Ammon's horn (tissue), 1 donor: ENCODE results near the gene TMEM218.
A peak's percentile ranks its signal among the peaks of the same experiment; 100 is the strongest.
"Not testable (repeated sequence)": the region's sequence is repeated elsewhere in the genome, so short reads cannot be mapped to it uniquely, and the experiment has no call there.

Experiments
- DNase-seq: peaks from one replicate; pipeline ENCODE4 v3.0.0-alpha.2; 2016; ENCODE audit warnings: low spot score

Gene TMEM218

GRCh38 chr11:125075242-125075625 is 36.2 kb downstream of the TMEM218 start:
- DNase-seq, result no peak

DNA sequence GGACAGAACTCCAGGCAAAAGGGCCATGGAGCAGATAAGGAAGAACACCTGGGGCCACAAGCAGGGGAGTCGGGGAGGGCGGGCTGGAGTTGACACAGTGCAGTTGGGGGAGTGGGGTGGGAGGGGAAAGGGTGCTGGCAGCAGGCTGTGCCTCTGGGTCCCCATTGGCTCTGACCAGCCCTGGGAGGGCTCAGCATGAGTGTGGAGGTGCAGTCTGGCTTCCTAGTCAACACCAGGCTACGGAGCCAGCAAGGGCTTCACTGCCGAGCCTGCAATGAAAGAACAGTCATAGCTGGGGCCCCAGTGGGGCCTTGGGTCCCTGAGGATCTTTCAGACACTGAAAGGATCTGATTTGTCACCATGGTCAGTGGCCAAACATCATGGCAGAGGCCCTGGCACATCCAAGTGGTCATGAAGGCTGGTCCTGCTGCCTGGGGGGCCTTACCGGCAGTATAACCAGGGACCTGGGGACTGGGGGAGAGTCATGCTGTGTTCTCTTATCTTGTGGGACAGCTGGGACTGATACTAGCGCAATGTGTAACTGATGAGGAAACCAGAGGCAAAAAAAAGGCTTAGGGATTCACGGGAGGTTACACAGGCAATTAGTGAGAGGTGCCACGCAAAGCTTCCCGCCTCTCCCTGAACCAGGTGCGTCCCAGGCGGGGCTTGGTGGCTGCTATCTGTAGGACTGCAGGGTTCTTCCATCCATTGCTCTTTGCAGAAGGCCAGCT is 36.8 kb downstream of the TMEM218 start:
- no peak for DNase-seq

DNA sequence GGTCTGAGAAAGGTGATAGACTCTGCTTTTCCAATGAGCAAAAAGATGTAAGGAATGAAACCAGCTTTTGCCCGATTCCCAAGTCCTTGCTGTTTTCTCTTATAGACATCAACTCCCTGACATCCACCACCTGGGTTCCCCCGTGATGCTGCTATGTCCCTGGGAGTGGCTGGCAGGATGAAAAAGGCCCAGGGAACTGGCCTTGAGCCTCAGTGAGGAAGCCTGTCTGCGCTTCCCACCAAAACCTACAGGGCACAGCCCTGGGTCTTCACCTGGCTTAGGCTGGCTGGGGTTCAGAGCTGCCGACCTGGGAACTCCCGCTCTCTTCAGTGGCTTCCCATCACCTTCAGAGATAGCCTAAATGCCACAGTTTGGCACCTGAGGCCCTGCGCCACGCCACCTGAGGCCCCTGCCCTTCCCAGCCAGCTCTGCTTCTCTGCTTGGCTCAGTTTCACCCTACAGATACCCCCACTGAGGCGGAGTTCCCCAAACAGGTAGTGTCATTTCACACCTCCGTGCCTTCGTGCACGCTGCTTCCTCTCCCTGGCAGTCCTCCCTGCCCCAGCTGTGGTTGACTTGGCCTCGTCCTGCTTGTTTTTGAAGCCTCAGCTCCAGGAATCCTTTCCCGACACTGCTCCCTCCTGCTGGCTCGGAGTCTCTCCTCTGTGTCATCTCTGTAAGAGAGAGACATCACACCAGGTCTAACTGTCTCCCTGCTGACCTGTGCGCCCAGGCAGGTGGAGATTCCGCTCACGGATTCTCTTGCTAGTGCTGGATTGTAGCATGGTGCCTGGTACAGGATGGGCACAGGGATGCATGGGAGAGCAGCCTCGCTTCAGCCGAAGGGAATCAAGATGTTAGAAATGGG is 37.6 kb downstream of the TMEM218 start:
- DNase-seq, result no peak

DNA sequence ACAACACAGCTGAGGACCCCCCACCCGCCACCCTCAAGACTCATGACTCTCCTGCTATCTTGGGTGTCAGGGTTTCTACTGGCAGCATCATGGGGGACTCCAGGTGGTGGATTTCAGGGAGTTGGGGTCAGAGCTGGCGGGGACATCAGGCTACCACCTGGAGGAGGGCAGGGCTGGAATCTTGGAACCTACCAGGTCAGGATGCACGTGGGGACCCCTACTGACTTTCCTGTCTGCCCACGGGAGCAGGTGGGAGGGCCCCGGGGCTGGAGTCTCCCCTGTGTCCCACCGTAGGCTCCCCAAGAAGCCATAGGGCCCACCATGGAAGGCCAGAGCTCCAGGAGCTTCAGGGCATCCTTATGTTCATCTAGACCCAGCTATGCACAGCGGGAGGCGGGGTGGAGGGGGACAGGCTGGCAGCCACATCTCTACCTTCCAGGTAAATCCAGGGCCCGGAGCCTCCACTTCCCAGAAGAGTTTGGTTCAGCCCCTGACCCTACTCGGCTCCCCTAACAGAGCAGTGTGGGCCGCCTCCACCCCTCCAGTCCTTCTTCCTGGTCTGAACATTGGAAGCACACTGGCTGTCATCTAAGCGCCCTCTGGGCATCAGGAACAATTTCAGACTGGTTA is 38.4 kb downstream of the TMEM218 start:
- no peak for DNase-seq

DNA sequence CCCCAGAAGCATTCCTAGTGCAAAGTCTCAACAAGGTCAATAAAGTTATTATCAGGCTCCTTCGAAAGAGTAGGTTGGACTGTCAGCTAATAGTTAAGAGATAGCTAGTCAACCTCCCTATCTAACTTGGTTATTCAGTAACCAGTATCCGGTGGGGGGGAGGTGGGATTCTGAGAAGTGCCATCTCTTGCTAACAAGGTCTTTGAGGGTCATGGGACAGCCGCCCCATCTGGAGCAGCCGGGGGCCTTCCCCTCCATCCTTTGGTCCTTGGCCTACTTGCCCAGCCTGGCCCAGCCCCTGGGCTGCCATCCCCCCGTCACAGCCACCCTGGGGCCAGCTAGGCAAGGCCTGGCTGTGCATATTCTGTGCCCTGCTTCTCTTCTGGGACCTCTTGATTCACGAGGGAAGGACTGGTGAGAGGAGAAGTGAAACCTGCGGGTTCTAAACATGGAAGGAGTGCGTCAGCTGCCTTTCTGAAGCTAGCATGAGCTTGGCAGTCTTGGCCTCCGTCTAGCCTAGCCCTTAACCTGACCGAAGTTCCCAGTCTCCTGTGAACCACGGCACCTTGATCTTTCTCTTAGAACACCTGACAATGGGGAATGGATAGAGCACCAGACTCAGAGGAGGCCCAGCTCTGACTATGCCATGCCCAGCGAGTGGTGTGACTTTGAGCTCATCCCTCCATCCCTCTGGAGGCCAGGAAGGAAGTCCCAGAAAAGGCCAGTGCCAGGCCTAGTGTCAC is 39.0 kb downstream of the TMEM218 start:
- peak; percentile 69 for DNase-seq

GRCh38 chr11:125071846-125072217 is 39.6 kb downstream of the TMEM218 start:
- no peak for DNase-seq

DNA sequence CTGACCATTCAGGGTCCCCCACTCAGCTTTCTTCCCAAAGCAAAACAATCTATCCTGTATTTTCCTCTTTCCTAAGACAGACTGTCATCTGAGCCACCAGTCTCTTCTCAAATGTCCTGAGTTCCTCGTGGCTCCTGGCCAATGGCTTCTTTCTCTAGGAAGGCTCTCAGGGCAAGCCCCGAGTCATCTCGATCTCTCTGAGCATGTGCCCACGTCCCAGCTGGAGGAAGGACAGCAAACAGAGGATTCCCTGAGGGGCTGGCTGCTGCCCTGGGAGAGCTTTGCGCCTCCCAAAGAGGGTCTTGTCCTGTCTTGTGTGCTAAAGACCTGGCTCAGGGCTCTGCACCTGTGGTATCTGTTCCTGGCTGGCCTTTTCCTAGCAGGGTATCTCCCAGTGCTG is 40.0 kb downstream of the TMEM218 start:
- DNase-seq, result no peak

DNA sequence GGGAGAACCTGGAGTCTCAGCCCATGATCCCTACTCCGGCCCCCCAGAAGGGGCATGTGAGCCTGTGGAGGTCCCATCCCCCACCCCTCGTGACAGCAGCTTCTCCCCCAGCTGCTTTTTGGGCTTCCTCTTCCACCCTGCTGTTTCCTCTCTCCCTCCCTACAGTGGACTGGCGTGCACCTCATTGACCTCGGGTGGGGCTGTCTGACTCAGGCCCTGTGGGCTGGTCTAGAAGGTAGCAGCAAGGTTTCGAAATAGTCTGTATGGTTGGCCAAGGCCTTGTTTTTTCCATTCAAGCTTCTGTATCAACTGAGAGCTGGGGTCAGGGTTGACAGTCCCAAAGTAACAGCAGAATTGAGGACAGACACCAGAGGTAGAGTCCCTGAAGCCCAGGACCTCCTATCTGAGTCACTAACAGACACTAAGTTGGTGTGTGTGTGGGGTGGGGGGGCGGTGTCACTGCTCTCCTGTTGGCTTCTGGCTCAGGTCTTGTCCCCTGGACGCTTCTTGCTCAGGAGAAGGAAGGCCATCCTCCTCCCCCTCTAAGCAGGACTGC is 40.6 kb downstream of the TMEM218 start:
- DNase-seq, result peak; percentile 74

DNA sequence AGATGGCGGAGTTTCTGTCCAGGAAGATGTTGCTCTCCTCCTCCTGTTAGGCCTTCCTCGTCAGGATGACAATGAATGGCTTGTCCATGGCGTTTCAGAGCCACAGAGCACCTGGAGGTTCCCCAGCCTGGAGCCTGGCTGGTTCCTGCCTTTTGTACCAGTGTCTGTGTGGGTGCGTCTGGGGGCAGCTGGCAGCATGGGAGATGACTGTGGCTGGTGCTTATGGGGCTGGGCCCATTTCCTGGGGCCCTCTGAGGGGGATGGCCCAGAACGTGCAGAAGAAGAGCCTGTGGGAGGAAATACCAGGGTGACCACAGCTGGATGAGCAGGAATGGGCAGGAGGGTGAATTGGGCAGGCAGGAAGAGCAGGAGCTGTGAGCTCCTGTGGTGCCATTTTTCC is 41.6 kb downstream of the TMEM218 start:
- DNase-seq, result no peak

DNA sequence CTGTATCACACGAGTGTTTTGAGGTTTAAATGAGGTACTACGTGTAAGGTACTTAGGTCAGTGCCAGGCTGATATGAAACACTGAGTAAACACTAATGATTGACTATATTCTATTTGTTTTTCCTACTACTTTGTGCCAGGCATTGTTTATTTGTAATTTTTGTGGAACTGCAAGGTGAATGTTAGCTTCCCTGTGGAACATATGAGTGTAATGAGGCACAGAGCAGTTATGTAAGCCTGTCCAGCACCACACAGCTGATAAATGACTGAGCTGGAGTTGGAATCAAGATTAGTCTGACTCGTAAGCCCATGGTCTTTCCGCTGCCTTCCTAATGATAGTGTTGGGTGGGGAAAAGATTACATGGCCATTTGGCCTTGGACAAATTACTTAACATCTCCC is 42.4 kb downstream of the TMEM218 start:
- no peak for DNase-seq

- DNase-seq, result no peak
These were observed 43.1 kb downstream of the TMEM218 start for GRCh38 chr11:125068368-125068767.

DNA sequence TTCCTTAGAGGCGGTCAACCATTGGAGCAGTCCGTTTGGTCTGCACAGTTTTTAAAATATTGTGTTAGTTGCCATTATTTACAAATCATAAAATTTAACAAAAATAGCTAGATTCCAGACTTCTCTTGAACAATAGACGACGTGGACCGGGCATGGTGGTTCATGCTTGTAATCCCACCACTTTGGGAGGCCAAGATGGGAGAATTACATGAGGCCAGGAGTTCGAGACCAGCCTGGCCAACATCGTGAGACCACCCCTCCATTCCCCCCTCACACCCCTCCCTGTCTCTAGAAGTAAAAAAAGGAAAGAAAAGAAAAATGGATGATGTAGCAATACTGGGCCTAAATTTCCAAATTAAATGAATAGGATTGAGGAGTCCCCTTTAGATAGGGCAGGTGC is 47.4 kb downstream of the TMEM218 start:
- DNase-seq, result no peak

- DNase-seq, result no peak
These were observed 47.9 kb downstream of the TMEM218 start for GRCh38 chr11:125063429-125064043.

DNA sequence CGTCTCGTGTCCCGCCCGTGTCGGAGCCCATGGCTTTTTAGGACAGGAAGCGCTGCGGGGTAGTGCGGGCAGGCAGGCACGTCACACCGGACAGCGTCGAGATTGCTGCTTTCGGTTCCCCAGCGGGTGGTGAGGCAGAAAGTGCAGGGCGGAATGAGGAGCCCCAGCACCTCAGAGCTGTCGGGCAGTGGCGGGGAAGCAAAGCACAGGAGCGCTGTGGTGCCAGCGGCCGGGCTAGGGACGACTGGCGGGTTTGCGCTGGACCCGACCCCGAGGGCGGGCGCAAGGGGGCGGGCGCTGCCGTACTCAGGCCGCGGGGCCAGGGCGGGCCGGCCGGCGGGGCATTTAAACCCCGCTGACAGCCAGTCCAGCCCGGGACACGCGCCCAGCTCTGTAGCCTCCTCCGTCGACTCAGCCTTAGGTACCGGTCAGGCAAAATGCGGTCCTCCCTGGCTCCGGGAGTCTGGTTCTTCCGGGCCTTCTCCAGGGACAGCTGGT is 48.4 kb downstream of the TMEM218 start, which contains the start of gene SLC37A2:
Gene SLC37A2 (plus strand): TSS at position 375 of the 498 bp plus-strand sequence. CDS start 63 bp downstream, at position 438.
- DNase-seq, result peak; percentile 69

GRCh38 chr11:125062218-125062930 is 49.1 kb downstream of the TMEM218 start:
- DNase-seq, result no peak

DNA sequence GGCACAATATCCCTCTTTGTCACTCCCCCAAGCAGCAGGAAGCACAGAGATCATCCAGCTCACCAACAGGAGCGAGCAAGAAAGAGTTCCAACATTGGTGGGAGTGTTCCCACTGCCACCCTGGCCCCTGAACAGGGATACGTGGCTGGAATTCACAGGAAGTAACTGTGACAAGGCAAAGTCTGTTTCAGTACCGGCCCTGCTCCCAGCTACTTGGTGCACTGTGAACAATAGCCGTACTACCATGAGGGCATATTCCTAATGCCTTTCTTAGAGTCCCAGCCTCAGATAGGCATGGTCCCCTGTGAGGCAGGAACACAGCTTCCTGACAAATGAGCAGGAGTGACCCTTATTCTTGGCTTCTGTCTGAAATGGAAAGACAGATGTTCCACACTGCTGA is 50.1 kb downstream of the TMEM218 start:
- DNase-seq, result no peak

- no peak for DNase-seq
These were observed 53.8 kb downstream of the TMEM218 start for GRCh38 chr11:125057693-125058016.

- no peak for DNase-seq
These were observed 54.3 kb downstream of the TMEM218 start for GRCh38 chr11:125056931-125057692.

DNA sequence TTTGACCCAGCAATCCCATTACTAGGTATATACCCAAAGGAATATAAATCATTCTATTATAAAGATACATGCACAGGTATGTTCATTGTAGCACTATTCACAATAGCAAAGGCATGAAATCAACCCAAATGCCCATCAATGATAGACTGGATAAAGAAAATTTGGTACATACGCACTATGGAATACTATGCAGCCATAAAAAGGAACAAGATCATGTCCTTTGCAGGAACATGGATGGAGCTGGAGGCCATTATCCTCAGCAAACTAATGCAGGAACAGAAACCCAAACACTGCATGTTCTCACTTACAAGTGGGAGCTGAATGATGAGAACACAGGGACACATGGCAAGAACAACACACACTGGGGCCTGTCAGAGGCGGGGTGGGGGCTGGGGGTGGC is 55.3 kb downstream of the TMEM218 start:
- DNase-seq, result not testable (repeated sequence)
